ENCODE results near the gene ZFX. TPM values are rescaled to one million over a fixed set of nuclear protein-coding genes. Genes with fewer than 3 reads are reported as not detected.
"Not testable (repeated sequence)": the region's sequence is repeated elsewhere in the genome, so short reads cannot be mapped to it uniquely, and the experiment has no call there.

Gene ZFX
- total RNA-seq, 1 experiment from 2014 or later: 16.6 TPM

DNA sequence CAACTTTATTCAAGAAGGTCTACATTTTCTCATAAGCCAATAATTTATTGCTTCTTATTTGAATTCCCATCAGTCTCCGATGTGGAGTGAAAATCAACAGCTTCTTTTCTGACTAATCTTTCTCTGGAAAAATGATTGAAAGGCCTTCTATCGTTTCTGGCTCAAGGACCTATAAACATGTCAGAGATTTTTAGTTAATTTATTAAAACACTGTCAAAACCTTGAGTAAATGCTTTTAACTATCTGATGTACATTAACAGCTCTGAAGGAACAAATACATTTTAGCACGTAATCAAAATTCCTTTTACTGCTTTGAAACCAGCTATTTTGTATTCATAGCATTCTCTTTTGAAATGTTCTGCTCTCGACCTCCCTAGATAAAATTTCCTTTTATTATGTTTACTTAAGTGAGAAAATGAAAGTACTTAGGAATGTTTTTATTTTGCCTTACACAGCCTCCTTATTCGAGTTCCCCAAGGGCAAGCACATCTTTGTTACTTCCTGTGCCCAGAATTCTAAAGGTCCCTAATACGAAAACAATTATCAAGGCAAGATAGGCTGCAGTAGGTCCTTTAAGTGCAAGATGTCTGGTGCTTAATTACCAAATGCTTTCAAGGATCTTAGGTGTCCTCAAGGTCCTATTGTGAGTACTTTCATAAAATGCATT, 3.1 kb upstream of the ZFX start:
- no peak for DNase-seq

GRCh38 chrX:24147165-24147564, 2.4 kb upstream of the ZFX start:
- no peaks in the 10 kb centered on the region for H3K36me3 ChIP-seq (replicated peaks; ENCODE audit: control insufficient read depth, insufficient read depth, low read length)
- no peak for DNase-seq
- no peaks in the 10 kb centered on the region for H3K27me3 ChIP-seq (ENCODE audit: control insufficient read depth, insufficient read depth, low read length)
- H3K4me3 ChIP-seq (ENCODE audit: insufficient read depth, low read depth, low read length): no peak overlapping the region

More for the DNA sequence above, 3.1 kb upstream of the ZFX start:
- Histone ChIP-seq H3K4me3 (ENCODE audit: insufficient read depth, low read depth, low read length) (no peak overlapping the region), H3K36me3 (replicated peaks; ENCODE audit: control insufficient read depth, insufficient read depth, low read length) (no peaks in the 10 kb centered on the region), H3K27me3 (ENCODE audit: control insufficient read depth, insufficient read depth, low read length) (no peaks in the 10 kb centered on the region)

DNA sequence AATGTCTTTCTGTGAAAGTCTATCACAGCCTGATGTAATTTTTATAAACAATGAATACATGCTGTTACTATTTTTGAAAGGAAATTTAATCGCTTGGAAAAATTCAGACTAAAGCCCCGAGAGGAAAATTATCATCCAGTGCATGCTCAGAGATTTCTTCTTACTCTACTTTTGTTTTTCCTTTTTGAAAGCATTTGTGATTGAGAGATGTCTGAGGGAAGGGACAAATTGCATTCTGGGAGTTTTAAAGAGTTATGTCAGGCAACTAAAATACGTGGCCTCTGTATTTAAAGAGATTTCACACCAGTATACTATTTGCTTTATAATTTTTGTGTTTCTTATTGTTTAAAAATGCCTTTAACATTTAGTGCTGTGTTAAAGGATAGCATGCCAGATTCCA, 1.4 kb upstream of the ZFX start:
- H3K36me3 ChIP-seq (replicated peaks; ENCODE audit: control insufficient read depth, insufficient read depth, low read length): no peaks in the 10 kb centered on the region
- no peak for DNase-seq
- H3K27me3 ChIP-seq (ENCODE audit: control insufficient read depth, insufficient read depth, low read length): no peaks in the 10 kb centered on the region
- no peak overlapping the region for H3K4me3 ChIP-seq (ENCODE audit: insufficient read depth, low read depth, low read length)

DNA sequence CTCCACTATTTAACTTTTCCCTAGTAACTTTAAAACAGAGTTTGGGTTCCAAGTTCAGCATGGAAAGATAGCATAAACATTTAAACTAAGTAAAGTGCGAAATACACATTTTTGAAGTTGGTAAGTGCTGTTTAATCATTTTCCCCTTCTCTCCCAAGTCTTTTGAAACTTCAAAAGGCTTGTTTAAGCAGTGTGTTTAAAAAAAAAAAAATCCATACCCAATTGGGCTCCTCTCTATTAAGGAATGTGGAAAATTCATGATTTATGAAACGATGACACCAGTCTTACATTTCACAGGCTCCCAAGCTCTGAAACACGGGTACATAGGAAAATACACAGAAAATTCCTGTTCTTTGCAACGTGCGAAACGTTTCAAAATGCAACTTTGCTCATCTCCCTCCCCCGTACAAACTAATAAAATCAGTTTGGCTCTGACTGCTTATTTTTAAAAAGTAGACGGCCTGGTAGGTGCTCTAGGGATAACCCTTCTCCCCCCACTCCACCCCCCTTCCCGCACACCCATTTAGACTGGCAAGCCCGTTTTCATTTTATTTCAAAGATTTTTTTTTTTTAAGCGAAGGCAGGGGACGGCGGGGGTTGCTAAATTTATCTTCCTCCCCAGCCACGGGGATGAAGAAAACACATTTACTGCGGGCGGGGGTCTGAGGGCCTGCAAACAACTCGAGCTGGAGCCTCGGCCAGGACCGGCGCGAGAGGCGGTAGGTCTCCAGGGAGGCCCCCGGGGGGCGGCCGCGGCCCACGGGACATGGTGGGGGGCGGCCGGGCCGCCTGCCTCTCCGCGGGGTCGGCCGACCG, 786 bp upstream of the ZFX start:
- Histone ChIP-seq H3K36me3 (replicated peaks; ENCODE audit: control insufficient read depth, insufficient read depth, low read length) (no peaks in the 10 kb centered on the region), H3K27me3 (ENCODE audit: control insufficient read depth, insufficient read depth, low read length) (no peaks in the 10 kb centered on the region), H3K4me3 (ENCODE audit: insufficient read depth, low read depth, low read length) (peak overlapping the region; percentile 78)
- DNase-seq: no peak

- peak; percentile 98 for DNase-seq
- Histone ChIP-seq H3K4me3 (ENCODE audit: insufficient read depth, low read depth, low read length) (peak overlapping the region; percentile 78), H3K27me3 (ENCODE audit: control insufficient read depth, insufficient read depth, low read length) (no peaks in the 10 kb centered on the region), H3K36me3 (replicated peaks; ENCODE audit: control insufficient read depth, insufficient read depth, low read length) (no peaks in the 10 kb centered on the region)
Observed at GRCh38 chrX:24150051-24150790, 692 bp downstream of the ZFX start.

DNA sequence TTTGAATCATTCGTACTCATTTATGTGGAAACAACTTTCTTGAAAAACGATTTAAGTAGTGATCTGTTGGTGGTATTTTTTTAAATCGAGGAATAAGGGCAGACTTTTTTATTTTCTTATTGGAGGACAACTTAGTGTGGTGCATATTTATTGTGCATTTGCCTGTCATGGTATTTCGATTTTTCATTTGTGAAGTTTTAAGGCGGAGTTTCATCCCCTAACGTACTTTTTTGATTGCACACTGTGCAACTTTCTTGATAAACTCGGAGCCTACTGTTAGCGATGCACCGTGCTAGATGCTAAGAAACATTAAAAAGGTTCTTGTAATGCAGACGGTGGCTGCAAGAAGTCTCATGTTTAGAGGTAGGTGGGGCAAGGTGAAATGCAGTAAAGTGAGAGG, 1.4 kb downstream of the ZFX start:
- no peaks in the 10 kb centered on the region for H3K36me3 ChIP-seq (replicated peaks; ENCODE audit: control insufficient read depth, insufficient read depth, low read length)
- peak overlapping the region; percentile 78 for H3K4me3 ChIP-seq (ENCODE audit: insufficient read depth, low read depth, low read length)
- no peaks in the 10 kb centered on the region for H3K27me3 ChIP-seq (ENCODE audit: control insufficient read depth, insufficient read depth, low read length)
- no peak for DNase-seq

DNA sequence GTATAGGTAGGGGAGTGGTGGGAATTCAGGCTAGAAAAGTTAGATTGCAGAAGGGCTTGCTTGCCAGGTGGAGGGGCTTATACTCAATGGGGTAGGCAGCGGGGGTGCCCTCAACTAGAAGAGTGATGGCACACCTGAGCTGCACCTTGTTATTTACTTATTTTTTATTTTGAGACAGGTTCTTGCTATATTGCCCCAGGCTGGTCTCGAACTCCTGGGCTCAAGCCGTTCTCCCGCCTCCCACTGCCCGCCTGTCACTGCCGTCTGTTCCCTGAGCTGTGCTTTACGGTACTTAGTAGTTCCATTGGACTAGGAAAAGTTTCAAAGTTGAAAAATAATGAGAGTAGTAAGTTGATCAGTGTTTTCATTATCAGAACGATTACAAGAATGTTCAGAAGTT, 2.0 kb downstream of the ZFX start:
- Histone ChIP-seq H3K4me3 (ENCODE audit: insufficient read depth, low read depth, low read length) (peak overlapping the region; percentile 78), H3K36me3 (replicated peaks; ENCODE audit: control insufficient read depth, insufficient read depth, low read length) (no peaks in the 10 kb centered on the region), H3K27me3 (ENCODE audit: control insufficient read depth, insufficient read depth, low read length) (no peaks in the 10 kb centered on the region)
- DNase-seq: no peak

- DNase-seq: peak; percentile 59
- Histone ChIP-seq H3K36me3 (replicated peaks; ENCODE audit: control insufficient read depth, insufficient read depth, low read length) (no peaks in the 10 kb centered on the region), H3K27me3 (ENCODE audit: control insufficient read depth, insufficient read depth, low read length) (no peaks in the 10 kb centered on the region), H3K4me3 (ENCODE audit: insufficient read depth, low read depth, low read length) (no peak overlapping the region)
Observed at GRCh38 chrX:24153178-24153795, 3.8 kb downstream of the ZFX start.

- no peaks in the 10 kb centered on the region for H3K36me3 ChIP-seq (replicated peaks; ENCODE audit: control insufficient read depth, insufficient read depth, low read length)
- H3K4me3 ChIP-seq (ENCODE audit: insufficient read depth, low read depth, low read length): no peak overlapping the region
- no peak for DNase-seq
- no peaks in the 10 kb centered on the region for H3K27me3 ChIP-seq (ENCODE audit: control insufficient read depth, insufficient read depth, low read length)
Observed at GRCh38 chrX:24153796-24154189, 4.3 kb downstream of the ZFX start.

DNA sequence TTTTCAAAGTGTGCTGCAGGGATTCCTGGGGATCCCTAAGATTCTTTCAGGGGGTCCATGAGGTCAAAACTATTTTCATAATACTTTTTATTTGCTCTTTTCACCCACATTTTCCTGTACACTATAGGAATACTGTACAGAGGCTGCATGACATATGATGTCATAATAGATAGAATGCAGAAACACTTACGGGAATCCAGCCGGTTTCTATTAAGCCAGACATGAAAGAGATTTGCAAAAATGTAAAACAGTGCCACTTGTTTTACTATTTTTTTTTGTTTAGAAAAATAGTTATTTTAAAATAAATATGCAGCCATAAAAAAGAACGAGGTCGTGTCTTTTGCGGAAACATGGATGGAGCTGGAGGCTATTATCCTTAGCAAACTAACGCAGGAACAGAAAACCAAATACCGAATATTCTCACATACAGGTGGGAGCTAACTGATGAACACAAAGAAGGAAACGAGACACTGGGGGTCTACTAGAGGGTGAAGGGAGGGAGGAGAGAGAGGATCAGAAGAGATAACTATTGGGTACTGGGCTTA, 5.0 kb downstream of the ZFX start:
- H3K27me3 ChIP-seq (ENCODE audit: control insufficient read depth, insufficient read depth, low read length): no peaks in the 10 kb centered on the region
- no peak overlapping the region for H3K4me3 ChIP-seq (ENCODE audit: insufficient read depth, low read depth, low read length)
- no peak for DNase-seq
- no peaks in the 10 kb centered on the region for H3K36me3 ChIP-seq (replicated peaks; ENCODE audit: control insufficient read depth, insufficient read depth, low read length)

DNA sequence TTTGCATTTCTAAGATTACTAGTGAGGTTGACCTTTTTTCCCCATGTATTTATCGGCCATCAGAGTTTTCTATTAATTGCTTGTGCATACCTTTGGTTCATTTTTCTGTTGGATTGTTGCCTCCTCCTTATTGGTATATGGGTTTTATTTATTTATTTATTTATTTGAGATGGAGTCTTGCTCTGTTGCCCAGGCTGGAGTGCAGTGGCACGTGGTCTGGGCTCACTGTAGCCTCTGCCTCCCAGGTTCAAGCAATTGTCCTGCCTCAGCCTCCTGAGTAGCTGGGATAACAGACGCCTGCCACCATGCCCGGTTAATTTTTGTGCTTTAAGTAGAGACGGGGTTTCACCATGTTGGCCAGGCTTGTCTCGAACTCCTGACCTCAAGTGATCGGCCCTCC, 6.2 kb downstream of the ZFX start:
- H3K36me3 ChIP-seq (replicated peaks; ENCODE audit: control insufficient read depth, insufficient read depth, low read length); H3K4me3 ChIP-seq (ENCODE audit: insufficient read depth, low read depth, low read length); H3K27me3 ChIP-seq (ENCODE audit: control insufficient read depth, insufficient read depth, low read length); DNase-seq: not testable (repeated sequence)

DNA sequence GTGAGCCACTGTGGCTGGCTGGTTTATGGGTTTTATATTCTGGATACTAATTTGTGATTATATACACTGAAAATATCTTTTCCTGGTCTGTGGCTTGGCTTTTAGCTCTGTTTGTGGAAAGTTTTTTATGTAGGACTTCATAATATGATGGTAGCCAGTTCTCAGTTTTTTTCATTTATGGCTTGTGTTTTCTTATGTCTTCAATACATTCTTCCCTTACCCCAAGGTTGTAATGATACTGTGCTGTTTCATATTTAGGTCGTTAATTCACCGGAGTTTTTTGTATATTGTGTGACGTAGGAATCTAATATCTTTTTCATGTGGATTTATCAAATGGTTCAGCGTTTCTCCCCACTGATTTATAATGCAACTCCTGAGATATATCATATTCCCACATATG, 6.6 kb downstream of the ZFX start:
- H3K27me3 ChIP-seq (ENCODE audit: control insufficient read depth, insufficient read depth, low read length): no peaks in the 10 kb centered on the region
- no peak overlapping the region for H3K4me3 ChIP-seq (ENCODE audit: insufficient read depth, low read depth, low read length)
- DNase-seq: no peak
- H3K36me3 ChIP-seq (replicated peaks; ENCODE audit: control insufficient read depth, insufficient read depth, low read length): no peaks in the 10 kb centered on the region

- Histone ChIP-seq H3K4me3 (ENCODE audit: insufficient read depth, low read depth, low read length) (no peak overlapping the region), H3K36me3 (replicated peaks; ENCODE audit: control insufficient read depth, insufficient read depth, low read length) (no peaks in the 10 kb centered on the region), H3K27me3 (ENCODE audit: control insufficient read depth, insufficient read depth, low read length) (no peaks in the 10 kb centered on the region)
- DNase-seq: no peak
Observed at GRCh38 chrX:24158881-24159280, 9.4 kb downstream of the ZFX start.

DNA sequence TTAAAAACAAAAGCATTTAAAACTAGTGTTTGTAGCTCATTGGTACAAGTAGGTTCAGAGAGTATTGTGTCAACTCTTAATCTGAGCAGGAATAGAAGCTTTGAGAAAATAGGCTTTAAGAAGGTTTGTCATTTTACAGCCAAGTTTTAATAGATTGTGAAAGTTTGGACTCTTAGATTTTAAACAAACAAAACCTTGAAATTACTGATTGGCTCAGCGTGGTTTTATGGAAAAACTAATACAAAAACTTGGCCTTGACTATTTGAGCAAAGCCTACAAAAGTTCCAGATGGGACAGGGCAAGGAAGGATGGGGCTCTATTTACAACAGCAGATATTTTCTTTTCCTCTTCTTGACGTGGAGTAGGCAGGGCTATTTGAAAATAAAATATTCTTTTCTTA, 16.5 kb downstream of the ZFX start:
- Histone ChIP-seq H3K27me3 (ENCODE audit: control insufficient read depth, insufficient read depth, low read length) (no peaks in the 10 kb centered on the region), H3K4me3 (ENCODE audit: insufficient read depth, low read depth, low read length) (no peak overlapping the region), H3K36me3 (replicated peaks; ENCODE audit: control insufficient read depth, insufficient read depth, low read length) (no peaks in the 10 kb centered on the region)
- no peak for DNase-seq

Data from H7 (cell line).